A549 treated with CpdA at 1 μM for 4 hours (cell line): Measurements from ENCODE around the gene ACP2. TPM values are rescaled to one million over a fixed set of nuclear protein-coding genes. Genes with fewer than 3 reads are reported as not detected.

Experiments
- total RNA-seq: library from RNA; stranded (reverse); fragments of 200-300 nt; extraction: Qiagen RNA extraction; gene quantifications from 5 replicates; pipeline ENCODE4 v1.2.3, GENCODE V29; 2022; ENCODE audit warnings: low read depth

Gene ACP2, protein sequence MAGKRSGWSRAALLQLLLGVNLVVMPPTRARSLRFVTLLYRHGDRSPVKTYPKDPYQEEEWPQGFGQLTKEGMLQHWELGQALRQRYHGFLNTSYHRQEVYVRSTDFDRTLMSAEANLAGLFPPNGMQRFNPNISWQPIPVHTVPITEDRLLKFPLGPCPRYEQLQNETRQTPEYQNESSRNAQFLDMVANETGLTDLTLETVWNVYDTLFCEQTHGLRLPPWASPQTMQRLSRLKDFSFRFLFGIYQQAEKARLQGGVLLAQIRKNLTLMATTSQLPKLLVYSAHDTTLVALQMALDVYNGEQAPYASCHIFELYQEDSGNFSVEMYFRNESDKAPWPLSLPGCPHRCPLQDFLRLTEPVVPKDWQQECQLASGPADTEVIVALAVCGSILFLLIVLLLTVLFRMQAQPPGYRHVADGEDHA
- 20.4 to 29.9 TPM (median 22.9 TPM) in 5 replicates for total RNA-seq

DNA sequence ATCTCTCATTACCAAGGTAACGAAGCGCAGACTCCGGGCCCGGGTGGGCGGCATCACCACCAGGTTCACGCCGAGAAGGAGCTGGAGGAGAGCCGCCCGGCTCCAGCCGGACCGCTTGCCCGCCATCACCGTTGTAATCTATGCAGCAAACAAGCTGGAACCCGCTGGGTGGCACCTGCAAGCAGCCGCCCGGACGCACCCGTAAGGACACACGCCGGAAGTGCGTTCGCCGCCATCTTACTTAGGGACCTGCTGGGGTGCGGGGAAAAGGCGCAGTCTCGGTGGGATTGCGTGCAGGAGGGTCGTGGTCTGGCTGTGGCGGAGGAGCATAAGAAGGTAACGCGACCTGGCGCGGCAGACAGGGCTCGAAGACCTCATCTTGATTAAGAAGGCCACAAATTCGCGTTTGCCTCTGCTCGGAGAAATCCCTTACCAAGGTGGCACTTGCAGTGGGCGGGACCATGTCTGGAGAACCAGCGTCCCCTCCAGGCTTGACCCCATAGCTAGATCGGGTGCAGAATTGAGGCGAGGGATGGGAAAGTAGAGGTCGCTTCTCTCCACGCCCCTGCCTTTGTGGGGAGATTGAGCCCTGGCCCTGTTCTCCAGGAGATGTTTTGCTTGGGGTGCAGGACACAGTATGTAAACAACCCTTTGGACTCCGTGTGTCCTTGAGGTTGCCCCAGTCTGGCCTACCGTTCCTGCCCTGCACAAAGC is at the start of gene ACP2:
ACP2 (minus strand) TSS at position 151 of the 714 bp plus-strand sequence; CDS start at position 126, 25 bp downstream.

DNA sequence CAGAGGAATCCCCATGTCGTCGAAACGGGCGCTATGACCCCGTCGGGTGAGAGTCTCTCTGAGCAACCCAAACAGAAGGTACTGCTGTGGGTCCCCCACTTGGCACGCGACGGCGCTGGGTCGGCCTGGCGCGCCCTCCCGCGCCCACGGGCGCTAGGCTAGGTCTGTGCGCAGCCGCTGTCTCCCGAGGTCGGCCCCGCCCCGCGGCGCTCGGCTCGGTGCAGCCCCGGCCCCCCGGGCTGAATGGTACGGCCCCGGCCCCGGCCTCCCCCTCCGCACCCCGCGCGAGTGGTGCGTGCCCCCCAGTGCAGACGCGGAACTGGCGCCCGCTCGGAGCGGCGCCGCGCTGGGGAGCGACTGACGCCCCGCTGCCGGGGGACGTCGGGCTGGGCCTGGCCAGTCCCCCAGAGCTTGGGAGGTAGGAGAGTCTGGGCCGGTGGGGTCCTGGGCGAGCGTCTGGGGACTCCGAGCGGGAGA is 21.3 kb upstream of the ACP2 start, which contains the start of gene MADD:
MADD (plus strand) TSS at position 305 of the 477 bp plus-strand sequence.

DNA sequence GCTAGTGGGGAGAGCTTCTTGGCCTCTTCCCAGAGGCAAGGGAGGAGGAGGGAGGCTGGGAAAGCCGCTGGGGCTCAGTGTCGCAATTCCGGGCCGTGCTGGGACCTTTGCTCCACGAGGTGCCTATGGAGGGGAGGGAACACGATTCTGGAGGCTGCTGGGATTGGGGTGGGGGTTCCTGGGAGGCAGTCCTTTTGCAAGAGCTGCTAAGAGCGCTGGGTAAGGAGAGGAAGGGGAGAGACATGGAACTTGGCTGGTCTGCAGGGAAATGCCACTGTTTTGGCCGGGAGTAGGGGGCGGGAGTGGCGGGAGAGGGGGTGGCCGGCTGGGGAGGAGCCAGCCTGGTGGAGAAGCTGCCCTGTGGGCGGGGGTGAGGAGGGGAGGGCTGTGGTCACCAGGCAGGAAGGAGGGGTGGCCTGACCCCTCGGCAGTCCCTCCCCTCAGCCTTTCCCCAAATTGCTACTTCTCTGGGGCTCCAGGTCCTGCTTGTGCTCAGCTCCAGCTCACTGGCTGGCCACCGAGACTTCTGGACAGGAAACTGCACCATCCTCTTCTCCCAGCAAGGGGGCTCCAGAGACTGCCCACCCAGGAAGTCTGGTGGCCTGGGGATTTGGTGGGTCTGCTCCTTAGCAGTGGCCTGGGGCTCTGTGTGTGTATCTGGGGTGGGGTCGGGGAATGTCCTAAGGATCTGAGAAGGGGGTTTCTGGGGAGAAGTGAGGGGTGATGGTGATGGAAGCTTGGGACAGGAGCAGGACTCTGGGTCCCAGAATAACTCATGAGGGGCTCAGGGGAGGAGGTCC is 9.1 kb upstream of the ACP2 start, which contains the start of gene NR1H3:
NR1H3 (plus strand) TSS at position 480 of the 800 bp plus-strand sequence. CDS start 1,221 bp downstream, outside the sequence.

Other genes starting within 250 kb of the ACP2 start
- gene ARFGAP2, start 71.9 kb downstream of the ACP2 start, total RNA-seq = 25.8 to 41.6 TPM (median 26.7 TPM) in 5 replicates
- 25.8 to 36.2 TPM (median 30.0 TPM) in 5 replicates for gene PACSIN3, start 62.4 kb downstream of the ACP2 start, total RNA-seq
- 80.4 to 99.0 TPM (median 86.1 TPM) in 5 replicates for gene DDB2, start 33.8 kb downstream of the ACP2 start, total RNA-seq
- gene NR1H3, start 9.2 kb upstream of the ACP2 start, total RNA-seq = 8.4 to 14.0 TPM (median 12.3 TPM) in 5 replicates
- gene MADD, start 21.3 kb upstream of the ACP2 start, total RNA-seq = 22.2 to 23.2 TPM (median 22.5 TPM) in 5 replicates
- 0.05 to 0.06 TPM (median 0.05 TPM) in 4 of 5 replicates, not detected in the other for gene MYBPC3, start 103.9 kb upstream of the ACP2 start, total RNA-seq
- gene SPI1, start 129.7 kb upstream of the ACP2 start, total RNA-seq = 0.11 TPM in 1 of 5 replicates, not detected in the others
- 40.7 to 54.0 TPM (median 50.3 TPM) in 5 replicates for gene SLC39A13, start 159.8 kb upstream of the ACP2 start, total RNA-seq
- 188 to 258 TPM (median 203 TPM) in 5 replicates for gene PSMC3, start 177.6 kb upstream of the ACP2 start, total RNA-seq
- gene RAPSN, start 200.3 kb upstream of the ACP2 start, total RNA-seq = 0.06 to 0.41 TPM (median 0.17 TPM) in 4 of 5 replicates, not detected in the other